ENCODE data around the gene PLA2G4B. TPM values are rescaled to one million over a fixed set of nuclear protein-coding genes. Genes with fewer than 3 reads are reported as not detected.

The PLA2G4B gene
- total and polyA plus RNA-seq, 2 of the 8 experiments (the other 6 are each of a cell fraction or from before 2014, with no cell fraction given) = 4.2 to 9.2 TPM

GRCh38 chr15:41824062-41824745 is 14.4 kb upstream of the PLA2G4B start:
- no peaks in the 10 kb centered on the region for H3K79me2 ChIP-seq (ENCODE audit: control insufficient read depth in 1 of 2, insufficient read depth in 2 of 2, low read length in 2 of 2)
- H3K4me2 ChIP-seq (ENCODE audit: insufficient read depth in 1 of 2, low read depth in 2 of 2, low read length in 2 of 2) = no peak overlapping the region
- FAIRE-seq (no peak), DNase-seq (ENCODE audit: low read depth in 1 of 2, low spot score in 2 of 2) (no peak)
- no peak overlapping the region for H3K56ac ChIP-seq (replicated peaks; ENCODE audit: insufficient read length, low read depth, low read length)
- H3K14ac ChIP-seq (ENCODE audit: insufficient read length) = no peak overlapping the region
- no peak overlapping the region for H3K27ac ChIP-seq (ENCODE audit: low read depth, low read length)
- H2BK120ac ChIP-seq (replicated peaks; ENCODE audit: low read depth, low read length) = no peak overlapping the region
- ChIA-PET CTCF (ENCODE audit: partially characterized antibody) (interaction anchor here (0.9 to 2.1 kb wide), 11 partner anchors 11 to 80 kb away, joined by 3 to 14 read pairs (median 4); partner anchors contain the start of gene MAPKBP1), POLR2A (ENCODE audit: partially characterized antibody) (interaction anchor here (1.7 kb wide), 2 partner anchors 50 to 51 kb away, joined by 4 read pairs; partner anchors contain the start of gene MAPKBP1)
- H2BK20ac ChIP-seq (ENCODE audit: low read length) = no peak overlapping the region
- peaks cover 0 to 1% of the 10 kb centered on the region in 2 experiments for H4K20me1 ChIP-seq (replicated peaks in 1 of 2; ENCODE audit: control insufficient read depth in 1 of 2, insufficient read depth in 2 of 2, low read length in 2 of 2)
- H3K23ac ChIP-seq (ENCODE audit: insufficient read length) = no peak overlapping the region
- no peak overlapping the region for H2BK12ac ChIP-seq (ENCODE audit: low read depth, low read length)
- H3K18ac ChIP-seq (ENCODE audit: extremely low read depth, low read length) = no peak overlapping the region
- no peak overlapping the region for H4K5ac ChIP-seq (ENCODE audit: insufficient read length, low read depth, low read length)
- peaks cover 0 to 2% (median 0%) of the 10 kb centered on the region in 4 experiments; a peak in 1 of 7 replicates for H3K27me3 ChIP-seq (replicated peaks in 1 of 4; ENCODE audit: control insufficient read depth in 3 of 4, extremely low read depth in 1 of 4, insufficient read depth in 3 of 4, low read length in 3 of 4)
- H2BK15ac ChIP-seq (ENCODE audit: low read length) = no peak overlapping the region
- no peak overlapping the region for H3K9ac ChIP-seq (replicated peaks in 1 of 4; ENCODE audit: extremely low read depth in 1 of 4, low read depth in 3 of 4, low read length in 3 of 4)
- H3K4me1 ChIP-seq (replicated peaks in 1 of 4; ENCODE audit: control insufficient read depth in 3 of 4, insufficient read depth in 4 of 4, low read length in 3 of 4) = peaks cover 0 to 4% (median 2%) of the 10 kb centered on the region in 4 experiments; a peak in 4 of 7 replicates
- H3K4me3 ChIP-seq (ENCODE audit: extremely low read depth in 1 of 4, insufficient read depth in 2 of 4, low read depth in 3 of 4, low read length in 4 of 4) = no peak overlapping the region
- H4K8ac ChIP-seq (ENCODE audit: extremely low read depth, insufficient read depth, low read length) = no peak overlapping the region; the same call in 1 of the 2 replicates
- H3K79me1 ChIP-seq (ENCODE audit: low read depth, low read length) = no peaks in the 10 kb centered on the region
- H3K23me2 ChIP-seq (ENCODE audit: low read depth, low read length) = peaks cover 10% of the 10 kb centered on the region; the same call in 1 of the 2 replicates
- H2AK5ac ChIP-seq (ENCODE audit: low read depth, low read length) = no peak overlapping the region
- H2BK5ac ChIP-seq (ENCODE audit: low read depth, low read length) = no peak overlapping the region
- 90% methylated on average over 19 of the region's 19 CpGs; no CpG with 5 or more reads in 1 of the 2 experiments for WGBS, 2 experiments (ENCODE audit: extremely low coverage in 1 of 2, insufficient coverage in 1 of 2, insufficient read length in 1 of 2, insufficient replicate concordance in 2 of 2, low coverage in 1 of 2, low lambda C conversion rate in 2 of 2, missing lambda C conversion rate in 1 of 2)
- H2AFZ ChIP-seq (ENCODE audit: low read length) = no peak overlapping the region
- no peaks in the 10 kb centered on the region for H3K9me3 ChIP-seq (ENCODE audit: insufficient read depth in 2 of 2, low read depth in 1 of 2, low read length in 1 of 2)
- no peak overlapping the region for H3K4ac ChIP-seq (replicated peaks; ENCODE audit: insufficient read length, low read depth, low read length)
- H4K91ac ChIP-seq (replicated peaks; ENCODE audit: insufficient read length, low read length) = no peak overlapping the region
- no peaks in the 10 kb centered on the region; a peak in 1 of 8 replicates for H3K36me3 ChIP-seq (ENCODE audit: control insufficient read depth in 2 of 4, insufficient read depth in 4 of 4, low read length in 3 of 4)
